ENCODE measurements around the gene DEFB112. TPM values are rescaled to one million over a fixed set of nuclear protein-coding genes. Genes with fewer than 3 reads are reported as not detected.

Gene DEFB112
- not detected for total RNA-seq

DNA sequence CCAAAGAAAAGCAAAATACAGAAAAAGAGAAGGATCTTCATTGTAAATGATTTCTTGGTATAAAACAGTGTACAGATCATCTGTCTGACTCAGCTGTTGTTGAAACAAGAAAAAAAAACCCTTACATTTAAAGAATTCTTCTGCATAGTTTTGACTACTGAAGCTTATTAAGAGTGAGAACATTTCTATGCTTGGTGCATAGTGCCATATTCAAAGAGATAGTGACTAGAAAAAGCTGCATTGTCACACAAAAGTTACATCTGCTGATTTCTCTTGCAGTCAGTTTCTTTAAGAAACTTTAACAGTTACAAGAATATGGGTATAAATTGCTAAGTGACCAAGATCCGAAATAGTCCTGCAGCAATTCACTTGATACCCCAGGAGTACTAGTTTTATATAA, at the start of gene DEFB112:
Gene DEFB112 (minus strand): TSS at position 101 of the 400 bp plus-strand sequence. CDS start 60 bp downstream, at position 41.
- Histone ChIP-seq H3K9me3 (no peaks in the 10 kb centered on the region), H3K36me3 (no peaks in the 10 kb centered on the region), H3K27ac (no peak within 1 kb of the TSS), H3K27me3 (no peaks in the 10 kb centered on the region), H3K4me1 (no peaks in the 10 kb centered on the region), H3K4me3 (replicated peaks in 1 of 3) (no peak within 1 kb of the TSS)
- 75 to 82% methylated on average over 1 of the region's 1 CpG for WGBS, 2 donors
- no peak for DNase-seq
- TF ChIP-seq CTCF (IDR thresholded peaks at IDR 0.05) (no peak), POLR2A (IDR thresholded peaks at IDR 0.05) (no peak)
- intact Hi-C loops (cut with DNase I) = no loop called here

- H3K36me3 ChIP-seq = no peaks in the 10 kb centered on the region
- no peak overlapping the region for H3K27ac ChIP-seq
- DNase-seq = no peak
- WGBS, 2 donors = 55 to 64% methylated on average over 2 of the region's 2 CpGs
- intact Hi-C loops (cut with DNase I) = no loop called here
- no peaks in the 10 kb centered on the region for H3K27me3 ChIP-seq
- H3K4me3 ChIP-seq (replicated peaks in 1 of 3) = no peak overlapping the region
- TF ChIP-seq POLR2A (IDR thresholded peaks at IDR 0.05) = no peak
- TF ChIP-seq CTCF (IDR thresholded peaks at IDR 0.05) = no peak
- H3K4me1 ChIP-seq = no peaks in the 10 kb centered on the region
- no peaks in the 10 kb centered on the region for H3K9me3 ChIP-seq
These were observed 48.9 kb upstream of the DEFB112 start for GRCh38 chr6:50098641-50098993.

GRCh38 chr6:50097966-50098640, 48.4 kb upstream of the DEFB112 start:
- Histone ChIP-seq H3K4me1 (no peaks in the 10 kb centered on the region), H3K27me3 (no peaks in the 10 kb centered on the region), H3K4me3 (replicated peaks in 1 of 3) (no peak overlapping the region), H3K27ac (no peak overlapping the region), H3K9me3 (no peaks in the 10 kb centered on the region), H3K36me3 (no peaks in the 10 kb centered on the region)
- 76 to 77% methylated on average over 7 of the region's 7 CpGs for WGBS, 2 donors
- TF ChIP-seq POLR2A (IDR thresholded peaks at IDR 0.05) (no peak), CTCF (IDR thresholded peaks at IDR 0.05) (no peak)
- intact Hi-C loops (cut with DNase I) = no loop called here
- no peak for DNase-seq

DNA sequence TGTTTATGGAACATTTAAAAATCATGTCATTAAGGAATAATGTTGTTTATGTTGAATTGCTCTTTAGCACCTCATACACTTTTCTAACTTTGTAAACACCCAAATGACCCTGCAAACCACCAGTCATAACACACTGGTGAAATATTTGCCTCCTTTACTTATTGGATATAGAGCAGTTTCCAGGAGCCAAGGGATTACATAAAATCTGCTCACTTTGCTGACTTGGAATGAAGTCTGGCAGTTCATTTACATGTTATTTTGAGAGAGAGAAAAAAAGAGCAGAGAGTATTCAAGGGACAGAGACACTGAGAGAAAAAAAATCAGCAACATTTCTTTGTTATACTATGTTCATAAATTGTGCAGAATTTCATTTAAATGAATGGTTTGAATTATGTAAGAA, 46.6 kb upstream of the DEFB112 start:
- H3K9me3 ChIP-seq = no peaks in the 10 kb centered on the region
- H3K4me3 ChIP-seq (replicated peaks in 1 of 3) = no peak overlapping the region
- H3K27ac ChIP-seq = no peak overlapping the region
- no peaks in the 10 kb centered on the region for H3K36me3 ChIP-seq
- no peak for DNase-seq
- no peak for TF ChIP-seq POLR2A (IDR thresholded peaks at IDR 0.05)
- no peak for TF ChIP-seq CTCF (IDR thresholded peaks at IDR 0.05)
- H3K4me1 ChIP-seq = no peaks in the 10 kb centered on the region
- intact Hi-C loops (cut with DNase I) = no loop called here
- H3K27me3 ChIP-seq = no peaks in the 10 kb centered on the region

GRCh38 chr6:50093938-50094272, 44.2 kb upstream of the DEFB112 start:
- intact Hi-C loops (cut with DNase I) = no loop called here
- no peak for DNase-seq
- Histone ChIP-seq H3K27me3 (no peaks in the 10 kb centered on the region), H3K4me1 (no peaks in the 10 kb centered on the region), H3K9me3 (no peaks in the 10 kb centered on the region), H3K36me3 (no peaks in the 10 kb centered on the region), H3K4me3 (replicated peaks in 1 of 3) (no peak overlapping the region), H3K27ac (no peak overlapping the region)
- 75 to 79% methylated on average over 1 of the region's 1 CpG for WGBS, 2 donors
- no peak for TF ChIP-seq CTCF (IDR thresholded peaks at IDR 0.05)
- TF ChIP-seq POLR2A (IDR thresholded peaks at IDR 0.05) = no peak
